ENCODE results near the gene RARRES2. TPM values are rescaled to one million over a fixed set of nuclear protein-coding genes. Genes with fewer than 3 reads are reported as not detected.

Gene RARRES2
- total RNA-seq, 1 experiment from 2014 or later = not detected

DNA sequence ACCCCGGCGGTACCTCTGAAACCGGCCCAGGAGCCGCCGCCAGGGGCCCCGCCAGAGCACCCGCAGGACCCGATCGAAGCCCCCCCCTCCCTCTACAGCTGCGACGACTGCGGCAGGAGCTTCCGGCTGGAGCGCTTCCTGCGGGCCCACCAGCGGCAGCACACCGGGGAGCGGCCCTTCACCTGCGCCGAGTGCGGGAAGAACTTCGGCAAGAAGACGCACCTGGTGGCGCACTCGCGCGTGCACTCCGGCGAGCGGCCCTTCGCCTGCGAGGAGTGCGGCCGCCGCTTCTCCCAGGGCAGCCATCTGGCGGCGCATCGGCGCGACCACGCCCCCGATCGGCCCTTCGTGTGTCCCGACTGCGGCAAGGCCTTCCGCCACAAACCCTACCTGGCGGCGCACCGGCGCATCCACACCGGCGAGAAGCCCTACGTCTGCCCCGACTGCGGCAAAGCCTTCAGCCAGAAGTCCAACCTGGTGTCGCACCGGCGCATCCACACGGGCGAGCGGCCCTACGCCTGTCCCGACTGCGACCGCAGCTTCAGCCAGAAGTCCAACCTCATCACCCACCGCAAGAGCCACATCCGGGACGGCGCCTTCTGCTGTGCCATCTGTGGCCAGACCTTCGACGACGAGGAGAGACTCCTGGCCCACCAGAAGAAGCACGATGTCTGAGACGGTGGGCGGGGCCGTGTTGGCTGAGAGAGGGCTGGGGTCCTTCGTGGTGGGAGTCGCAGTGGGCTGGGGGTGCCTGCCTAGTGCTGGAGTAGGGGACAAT, 31.0 kb upstream of the RARRES2 start:
- Histone ChIP-seq H3K4me3 (no peak overlapping the region), H3K27ac (no peak overlapping the region), H3K36me3 (peaks cover 67% of the 10 kb centered on the region), H3K9me3 (replicated peaks) (no peaks in the 10 kb centered on the region), H3K4me1 (replicated peaks) (peaks cover 25% of the 10 kb centered on the region), H3K27me3 (replicated peaks) (no peaks in the 10 kb centered on the region)
- DNase-seq (ENCODE audit: low read depth in 1 of 2, low spot score in 2 of 2) = no peak

DNA sequence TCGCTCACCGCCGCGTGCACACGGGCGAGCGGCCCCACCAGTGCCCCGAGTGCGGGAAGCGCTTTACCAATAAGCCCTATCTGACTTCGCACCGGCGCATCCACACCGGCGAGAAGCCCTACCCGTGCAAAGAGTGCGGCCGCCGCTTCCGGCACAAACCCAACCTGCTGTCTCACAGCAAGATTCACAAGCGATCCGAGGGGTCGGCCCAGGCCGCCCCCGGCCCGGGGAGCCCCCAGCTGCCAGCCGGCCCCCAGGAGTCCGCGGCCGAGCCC, 30.5 kb upstream of the RARRES2 start:
- H3K27me3 ChIP-seq (replicated peaks) = no peaks in the 10 kb centered on the region
- peaks cover 25% of the 10 kb centered on the region for H3K4me1 ChIP-seq (replicated peaks)
- peaks cover 67% of the 10 kb centered on the region for H3K36me3 ChIP-seq
- no peak overlapping the region for H3K27ac ChIP-seq
- no peak for DNase-seq (ENCODE audit: low read depth in 1 of 2, low spot score in 2 of 2)
- H3K9me3 ChIP-seq (replicated peaks) = no peaks in the 10 kb centered on the region
- no peak overlapping the region for H3K4me3 ChIP-seq

DNA sequence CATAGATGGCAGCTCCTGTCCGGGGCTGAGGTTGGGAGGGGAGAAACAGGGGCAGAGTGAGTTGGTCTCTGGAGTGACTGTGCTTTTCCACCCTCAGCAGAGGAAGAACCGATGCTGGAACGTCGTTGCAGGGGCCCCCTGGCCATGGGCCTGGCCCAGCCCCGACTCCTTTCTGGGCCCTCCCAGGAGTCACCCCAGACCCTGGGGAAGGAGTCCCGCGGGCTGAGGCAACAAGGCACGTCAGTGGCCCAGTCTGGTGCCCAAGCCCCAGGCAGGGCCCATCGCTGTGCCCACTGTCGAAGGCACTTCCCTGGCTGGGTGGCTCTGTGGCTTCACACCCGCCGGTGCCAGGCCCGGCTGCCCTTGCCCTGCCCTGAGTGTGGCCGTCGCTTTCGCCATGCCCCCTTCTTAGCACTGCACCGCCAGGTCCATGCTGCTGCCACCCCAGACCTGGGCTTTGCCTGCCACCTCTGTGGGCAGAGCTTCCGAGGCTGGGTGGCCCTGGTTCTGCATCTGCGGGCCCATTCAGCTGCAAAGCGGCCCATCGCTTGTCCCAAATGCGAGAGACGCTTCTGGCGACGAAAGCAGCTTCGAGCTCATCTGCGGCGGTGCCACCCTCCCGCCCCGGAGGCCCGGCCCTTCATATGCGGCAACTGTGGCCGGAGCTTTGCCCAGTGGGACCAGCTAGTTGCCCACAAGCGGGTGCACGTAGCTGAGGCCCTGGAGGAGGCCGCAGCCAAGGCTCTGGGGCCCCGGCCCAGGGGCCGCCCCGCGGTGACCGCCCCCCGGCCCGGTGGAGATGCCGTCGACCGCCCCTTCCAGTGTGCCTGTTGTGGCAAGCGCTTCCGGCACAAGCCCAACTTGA, 29.9 kb upstream of the RARRES2 start:
- no peak for DNase-seq (ENCODE audit: low read depth in 1 of 2, low spot score in 2 of 2)
- H3K4me3 ChIP-seq = no peak overlapping the region

DNA sequence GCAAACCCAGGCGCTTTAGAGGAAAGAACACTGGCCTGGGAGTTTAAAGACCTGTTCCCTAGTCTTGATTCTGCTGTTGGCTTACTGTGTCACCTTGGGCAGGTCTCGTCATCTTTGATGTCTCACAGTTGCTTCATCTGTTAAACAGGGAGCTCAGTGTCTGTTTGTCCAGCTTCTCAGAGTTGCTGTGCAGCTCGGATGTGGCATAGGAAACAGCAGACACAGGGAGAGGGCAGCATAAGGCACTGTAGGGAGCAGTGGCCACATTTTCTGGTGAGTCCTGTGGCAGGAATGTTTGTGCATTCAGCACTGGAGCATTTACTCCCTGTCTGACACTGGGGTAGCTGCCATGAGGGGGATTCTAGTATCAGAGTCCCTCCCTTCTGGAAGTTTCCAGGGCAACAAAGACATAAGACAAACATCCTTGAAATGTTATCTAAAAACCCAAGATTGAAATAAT, 29.2 kb upstream of the RARRES2 start:
- H3K27ac ChIP-seq = no peak overlapping the region
- no peaks in the 10 kb centered on the region for H3K27me3 ChIP-seq (replicated peaks)
- H3K4me3 ChIP-seq = no peak overlapping the region
- DNase-seq (ENCODE audit: low read depth in 1 of 2, low spot score in 2 of 2) = no peak
- peaks cover 61% of the 10 kb centered on the region for H3K36me3 ChIP-seq
- no peaks in the 10 kb centered on the region for H3K9me3 ChIP-seq (replicated peaks)
- H3K4me1 ChIP-seq (replicated peaks) = peaks cover 25% of the 10 kb centered on the region

More for the DNA sequence above, 29.9 kb upstream of the RARRES2 start:
- Histone ChIP-seq H3K4me1 (replicated peaks) (peaks cover 25% of the 10 kb centered on the region), H3K36me3 (peaks cover 67% of the 10 kb centered on the region), H3K27ac (no peak overlapping the region), H3K27me3 (replicated peaks) (no peaks in the 10 kb centered on the region), H3K9me3 (replicated peaks) (no peaks in the 10 kb centered on the region)

DNA sequence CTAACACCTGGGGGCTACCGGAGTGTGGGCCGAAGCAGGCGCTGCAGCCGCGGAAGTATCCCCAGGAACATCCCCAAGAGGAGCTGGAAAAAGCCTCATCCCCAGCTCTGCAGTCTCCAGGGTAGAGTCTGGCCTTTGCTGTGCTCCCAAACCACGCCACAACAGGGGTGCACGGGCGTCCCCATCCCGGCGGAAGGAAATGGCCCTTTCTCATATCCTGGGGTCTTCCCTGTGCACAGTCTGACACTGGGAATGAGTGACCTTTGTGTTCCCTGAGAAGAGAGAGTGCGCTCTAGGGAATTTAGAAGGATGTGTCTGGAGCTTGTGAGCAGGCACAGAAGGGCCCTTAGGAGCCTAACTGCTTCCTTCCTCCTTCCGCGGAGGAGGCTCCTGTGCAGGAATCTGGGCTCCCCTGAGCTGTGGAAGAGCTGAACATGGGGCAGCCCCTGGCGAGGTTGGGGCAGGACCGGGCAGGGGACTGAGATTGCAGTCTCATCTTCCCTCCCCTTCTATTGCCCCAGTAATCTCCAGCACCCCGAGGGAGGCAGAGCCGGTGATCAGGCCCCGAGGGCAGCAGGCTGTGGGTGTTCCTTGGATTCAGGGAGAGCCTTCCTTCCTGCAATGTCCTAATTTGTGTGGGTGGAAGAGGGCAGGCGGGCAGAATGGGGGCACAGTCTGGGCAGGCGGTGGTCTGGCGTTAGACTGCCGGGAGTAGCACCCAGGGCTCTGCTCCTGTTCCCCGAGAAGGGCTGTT, 28.5 kb upstream of the RARRES2 start:
- no peaks in the 10 kb centered on the region for H3K9me3 ChIP-seq (replicated peaks)
- peaks cover 25% of the 10 kb centered on the region for H3K4me1 ChIP-seq (replicated peaks)
- H3K27ac ChIP-seq = peak overlapping the region; percentile 89; the same call in 1 of the 2 replicates
- peaks cover 60% of the 10 kb centered on the region for H3K36me3 ChIP-seq
- H3K4me3 ChIP-seq = peak overlapping the region; percentile 93
- DNase-seq (ENCODE audit: low read depth in 1 of 2, low spot score in 2 of 2) = no peak
- no peaks in the 10 kb centered on the region for H3K27me3 ChIP-seq (replicated peaks)

DNA sequence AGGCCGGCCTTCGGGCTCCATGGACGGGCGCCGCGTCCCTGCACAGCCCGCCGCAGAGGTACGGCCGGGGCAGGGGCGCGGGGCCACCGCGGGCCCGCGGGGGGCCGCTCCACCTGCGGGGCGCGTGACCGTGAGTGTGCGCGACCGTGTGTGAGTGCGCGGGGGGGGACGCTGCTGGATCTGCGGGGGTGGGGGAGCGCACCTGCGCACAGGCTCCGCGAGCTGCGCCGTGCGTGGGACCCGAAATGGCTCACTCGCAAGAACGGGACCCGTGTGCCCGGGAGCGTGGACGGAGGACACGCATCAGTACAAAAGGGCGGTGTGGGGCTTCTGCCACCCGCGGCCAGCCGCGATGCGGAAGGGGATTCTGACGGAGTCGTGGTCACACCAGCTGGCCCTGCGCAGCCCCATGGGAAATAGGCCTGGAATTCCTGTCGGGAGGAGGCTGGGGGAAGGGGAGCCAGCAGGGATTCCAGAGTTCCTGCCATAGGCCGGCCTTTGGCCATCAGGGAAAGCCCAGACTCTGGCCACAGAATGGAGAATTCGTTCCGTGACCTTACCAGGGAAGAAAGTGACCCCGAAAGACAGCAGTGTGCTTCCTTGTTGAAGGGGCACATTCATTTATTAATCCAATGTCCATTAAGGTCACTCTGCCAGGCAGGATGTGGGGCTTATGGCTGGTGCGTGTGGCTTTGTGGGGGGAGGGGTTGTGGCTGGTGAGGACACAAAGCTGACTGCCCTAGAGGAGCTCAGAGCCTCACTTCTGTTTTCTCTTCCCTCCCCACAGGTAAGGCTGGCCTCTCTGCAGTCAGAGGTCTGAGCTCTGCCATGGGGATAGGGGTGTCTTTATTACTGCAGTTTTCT, 27.7 kb upstream of the RARRES2 start:
- Histone ChIP-seq H3K27ac (peak overlapping the region; percentile 89), H3K9me3 (replicated peaks) (no peaks in the 10 kb centered on the region), H3K36me3 (peaks cover 52% of the 10 kb centered on the region), H3K27me3 (replicated peaks) (no peaks in the 10 kb centered on the region), H3K4me1 (replicated peaks) (peaks cover 18% of the 10 kb centered on the region), H3K4me3 (peak overlapping the region; percentile 93)
- peak; percentile 74 to 79 for DNase-seq (ENCODE audit: low read depth in 1 of 2, low spot score in 2 of 2)

DNA sequence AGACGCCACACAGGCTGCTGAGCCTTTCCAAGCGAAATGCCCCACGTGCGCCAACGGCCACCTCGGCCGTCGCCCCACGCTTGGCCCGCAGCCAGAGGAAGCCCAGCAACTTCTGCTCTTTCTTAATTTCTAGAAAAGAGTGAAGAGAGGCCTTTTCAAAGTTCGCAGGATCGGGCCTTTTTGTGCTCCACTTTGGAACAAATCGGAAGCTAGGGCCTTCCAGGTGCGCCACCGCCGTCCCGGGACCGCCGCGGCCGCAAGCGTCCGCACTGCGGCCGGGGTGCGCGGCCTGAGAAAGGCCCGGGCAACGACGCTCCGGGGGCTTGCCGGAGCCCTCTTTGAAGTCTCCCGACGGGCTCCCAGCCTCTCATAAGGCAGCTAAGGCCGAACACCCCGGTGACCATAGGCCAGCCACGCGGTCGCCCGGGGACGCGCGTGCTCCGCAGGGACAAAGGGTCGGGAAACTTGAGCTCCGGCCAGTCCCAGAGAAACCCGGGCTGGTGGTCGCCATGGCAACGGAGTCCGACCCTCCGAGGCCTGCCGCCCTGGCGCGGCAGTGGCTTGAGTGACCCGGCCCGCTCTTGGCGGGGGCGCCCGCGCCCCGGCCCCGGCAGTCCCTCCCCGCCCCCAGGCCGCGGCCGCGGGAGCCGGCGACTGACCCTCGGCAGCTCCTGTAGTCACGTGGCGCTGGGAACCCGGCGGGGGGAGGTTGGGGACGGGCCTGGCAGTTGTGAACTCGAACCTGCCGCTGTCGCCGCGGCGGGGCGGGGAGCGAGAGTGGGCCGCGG, 26.9 kb upstream of the RARRES2 start, which contains the start of gene REPIN1:
Gene REPIN1, plus strand, starts transcription at position 727 of the 788 bp plus-strand sequence. CDS start 890 bp downstream, outside the sequence.
- H3K27ac ChIP-seq = peak within 1 kb of the TSS; percentile 89
- H3K4me1 ChIP-seq (replicated peaks) = peaks cover 18% of the 10 kb centered on the region
- H3K36me3 ChIP-seq = peaks cover 44% of the 10 kb centered on the region
- H3K9me3 ChIP-seq (replicated peaks) = no peaks in the 10 kb centered on the region
- H3K4me3 ChIP-seq = peak within 1 kb of the TSS; percentile 93
- H3K27me3 ChIP-seq (replicated peaks) = no peaks in the 10 kb centered on the region
- peak; percentile 78 to 91 for DNase-seq (ENCODE audit: low read depth in 1 of 2, low spot score in 2 of 2)

DNA sequence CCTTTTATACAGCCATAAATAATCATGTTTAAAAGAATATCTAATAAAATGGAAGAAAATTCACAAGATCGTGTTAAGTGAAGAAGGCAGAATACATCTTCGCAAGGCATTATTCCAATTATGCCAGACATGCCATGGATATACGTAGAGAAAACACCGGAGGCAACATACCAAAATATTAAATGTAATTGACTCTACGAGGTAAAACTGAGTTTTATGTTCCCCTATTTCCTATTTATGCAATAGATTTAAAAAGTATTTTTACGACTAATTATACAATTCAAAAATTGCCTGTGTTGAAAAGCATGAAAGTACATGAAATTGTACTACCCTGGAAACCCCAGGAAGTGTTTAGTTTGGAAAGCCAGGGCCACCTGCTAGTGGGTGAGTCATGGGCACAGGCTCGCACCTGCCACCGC, 26.3 kb upstream of the RARRES2 start:
- Histone ChIP-seq H3K27me3 (replicated peaks) (no peaks in the 10 kb centered on the region), H3K4me1 (replicated peaks) (peaks cover 18% of the 10 kb centered on the region), H3K27ac (peak overlapping the region; percentile 89; the same call in 1 of the 2 replicates), H3K9me3 (replicated peaks) (no peaks in the 10 kb centered on the region), H3K4me3 (peak overlapping the region; percentile 93), H3K36me3 (peaks cover 38% of the 10 kb centered on the region)
- DNase-seq (ENCODE audit: low read depth in 1 of 2, low spot score in 2 of 2) = no peak

DNA sequence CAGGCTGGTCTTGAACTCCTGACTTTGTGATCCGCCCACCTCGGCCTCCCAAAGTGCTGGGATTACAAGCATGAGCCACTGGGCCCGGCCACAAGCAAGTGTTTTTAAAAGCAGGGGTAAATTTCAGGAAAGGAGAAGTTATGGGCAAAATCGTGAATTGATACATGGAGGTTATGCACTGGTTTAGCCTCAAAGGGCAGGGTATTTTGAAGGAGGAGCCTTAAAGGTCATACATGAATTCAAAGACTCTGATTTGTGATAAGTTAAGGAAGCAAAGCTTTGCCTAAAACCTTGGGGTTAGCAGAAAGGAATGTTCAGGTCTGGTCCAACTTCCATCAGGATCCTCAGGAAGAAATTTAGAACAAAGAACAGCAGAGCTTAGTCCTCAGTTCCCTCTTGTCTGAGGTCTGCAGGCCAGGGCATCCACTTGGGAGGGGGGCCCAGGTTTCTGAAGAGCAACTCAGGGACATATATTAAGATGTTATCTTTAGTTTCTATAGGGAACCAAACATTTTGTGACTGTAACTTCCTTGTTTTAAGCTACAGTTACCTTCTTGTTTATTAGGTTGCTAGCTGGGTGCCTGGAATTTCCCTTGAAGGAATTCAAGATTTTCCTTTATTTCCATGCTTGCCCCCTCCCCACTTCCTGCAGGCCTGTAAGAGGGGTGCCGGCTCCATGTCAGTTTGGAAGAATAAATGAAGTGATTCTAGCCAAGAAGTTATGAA, 24.4 kb upstream of the RARRES2 start:
- no peaks in the 10 kb centered on the region for H3K9me3 ChIP-seq (replicated peaks)
- peaks cover 18% of the 10 kb centered on the region for H3K4me1 ChIP-seq (replicated peaks)
- DNase-seq (ENCODE audit: low read depth in 1 of 2, low spot score in 2 of 2) = no peak
- H3K27me3 ChIP-seq (replicated peaks) = no peaks in the 10 kb centered on the region
- H3K4me3 ChIP-seq = no peak overlapping the region
- no peak overlapping the region for H3K27ac ChIP-seq
- H3K36me3 ChIP-seq = peaks cover 19% of the 10 kb centered on the region

DNA sequence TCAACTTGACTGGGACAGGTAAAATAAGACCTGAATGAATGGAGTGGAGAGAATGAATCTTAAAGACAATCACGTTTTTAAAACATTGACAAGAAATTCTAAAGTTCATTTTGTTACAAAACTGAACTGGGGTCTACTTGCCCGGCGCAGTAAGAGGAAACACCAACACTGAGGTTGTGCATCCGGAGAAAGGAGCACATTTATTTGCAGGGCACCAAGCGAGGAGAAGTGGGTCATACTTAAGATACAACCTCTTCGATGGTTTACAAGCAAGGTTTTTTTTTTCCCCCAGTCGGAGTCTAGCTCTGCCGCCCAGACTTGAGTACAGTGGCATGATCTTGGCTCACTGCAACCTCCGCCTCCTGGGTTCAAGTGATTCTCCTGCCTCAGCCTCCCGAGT, 23.8 kb upstream of the RARRES2 start:
- Histone ChIP-seq H3K4me1 (replicated peaks) (peaks cover 17% of the 10 kb centered on the region), H3K9me3 (replicated peaks) (no peaks in the 10 kb centered on the region), H3K27me3 (replicated peaks) (no peaks in the 10 kb centered on the region), H3K27ac (no peak overlapping the region), H3K4me3 (no peak overlapping the region), H3K36me3 (peaks cover 13% of the 10 kb centered on the region)
- DNase-seq (ENCODE audit: low read depth in 1 of 2, low spot score in 2 of 2) = no peak

DNA sequence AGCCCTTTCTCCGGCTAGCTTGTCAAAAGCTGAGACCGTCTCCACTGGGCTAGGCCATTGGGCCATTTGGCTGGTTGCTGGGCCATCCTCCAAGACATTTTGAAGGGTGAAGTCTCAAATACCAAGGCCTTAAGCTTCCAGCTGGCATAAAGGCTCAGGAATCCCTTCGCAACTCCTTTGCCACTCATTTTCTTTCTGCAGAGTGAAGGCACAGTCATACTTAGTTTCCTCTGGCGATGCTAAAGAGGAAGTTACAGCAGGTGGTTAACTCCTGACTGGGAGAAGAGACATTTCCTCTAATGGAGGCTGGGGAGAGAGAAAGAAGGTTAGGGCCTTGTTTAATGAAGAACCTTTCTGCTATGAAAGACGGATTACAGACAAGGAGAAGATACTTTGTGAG, 22.4 kb upstream of the RARRES2 start:
- no peak for DNase-seq (ENCODE audit: low read depth in 1 of 2, low spot score in 2 of 2)
- no peaks in the 10 kb centered on the region for H3K9me3 ChIP-seq (replicated peaks)
- H3K27me3 ChIP-seq (replicated peaks) = no peaks in the 10 kb centered on the region
- H3K27ac ChIP-seq = no peak overlapping the region
- peaks cover 10% of the 10 kb centered on the region for H3K4me1 ChIP-seq (replicated peaks)
- peaks cover 7% of the 10 kb centered on the region for H3K36me3 ChIP-seq
- H3K4me3 ChIP-seq = no peak overlapping the region

DNA sequence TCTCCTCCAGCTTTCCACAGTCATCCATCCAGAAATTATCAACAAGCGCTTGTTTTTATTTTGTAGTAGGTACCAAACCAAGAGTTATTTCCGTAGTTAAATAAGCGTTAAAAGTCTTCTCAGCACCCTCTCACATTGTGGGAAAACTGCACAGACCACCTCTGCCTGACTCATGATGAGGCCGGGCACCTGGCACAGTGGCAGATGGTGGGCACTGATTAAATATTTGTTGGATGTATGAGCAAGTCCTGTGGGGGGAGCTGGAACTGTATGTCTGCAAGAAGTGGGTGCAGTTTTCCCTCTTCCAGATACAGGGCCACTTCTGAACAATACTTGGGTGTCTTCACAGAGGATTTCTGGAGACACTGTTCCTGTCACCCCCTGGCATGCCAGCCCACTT, 21.9 kb upstream of the RARRES2 start:
- no peak for DNase-seq (ENCODE audit: low read depth in 1 of 2, low spot score in 2 of 2)
- Histone ChIP-seq H3K4me3 (no peak overlapping the region), H3K9me3 (replicated peaks) (no peaks in the 10 kb centered on the region), H3K27me3 (replicated peaks) (no peaks in the 10 kb centered on the region), H3K36me3 (peaks cover 2% of the 10 kb centered on the region; the same call in 1 of the 2 replicates), H3K4me1 (replicated peaks) (peaks cover 7% of the 10 kb centered on the region), H3K27ac (no peak overlapping the region)

Data from SJSA1 (cell line).